HUES6 (cell line): Measurements from ENCODE around the gene TAF1B.

Source experiments
- H3K27ac ChIP-seq: 2 replicates; pipeline ENCODE4 v1.7.0; 2013; ENCODE audit warnings: low read depth, mild to moderate bottlenecking, low read length, inconsistent platforms
- H3K27me3 ChIP-seq: 2 replicates; pipeline ENCODE4 v1.6.1; 2013; ENCODE audit warnings: low read length; ENCODE audit not compliant: control insufficient read depth, insufficient read depth
- H3K36me3 ChIP-seq: 2 replicates; pipeline ENCODE4 v1.6.1; 2013; ENCODE audit warnings: low read length; ENCODE audit not compliant: control insufficient read depth, insufficient read depth
- H3K4me1 ChIP-seq: 2 replicates; pipeline ENCODE4 v1.6.1; 2013; ENCODE audit warnings: low read length; ENCODE audit not compliant: control insufficient read depth, insufficient read depth
- H3K4me3 ChIP-seq: 2 replicates; pipeline ENCODE4 v1.5.1; 2013; ENCODE audit warnings: low read depth, low read length
- H3K9ac ChIP-seq: one replicate; pipeline ENCODE4 v1.6.1; 2013; ENCODE audit warnings: mild to moderate bottlenecking, low read length
- H3K9me3 ChIP-seq: 2 replicates; pipeline ENCODE4 v1.6.1; 2013; ENCODE audit warnings: low read depth, low read length; ENCODE audit not compliant: control insufficient read depth, insufficient read depth

Gene TAF1B

DNA sequence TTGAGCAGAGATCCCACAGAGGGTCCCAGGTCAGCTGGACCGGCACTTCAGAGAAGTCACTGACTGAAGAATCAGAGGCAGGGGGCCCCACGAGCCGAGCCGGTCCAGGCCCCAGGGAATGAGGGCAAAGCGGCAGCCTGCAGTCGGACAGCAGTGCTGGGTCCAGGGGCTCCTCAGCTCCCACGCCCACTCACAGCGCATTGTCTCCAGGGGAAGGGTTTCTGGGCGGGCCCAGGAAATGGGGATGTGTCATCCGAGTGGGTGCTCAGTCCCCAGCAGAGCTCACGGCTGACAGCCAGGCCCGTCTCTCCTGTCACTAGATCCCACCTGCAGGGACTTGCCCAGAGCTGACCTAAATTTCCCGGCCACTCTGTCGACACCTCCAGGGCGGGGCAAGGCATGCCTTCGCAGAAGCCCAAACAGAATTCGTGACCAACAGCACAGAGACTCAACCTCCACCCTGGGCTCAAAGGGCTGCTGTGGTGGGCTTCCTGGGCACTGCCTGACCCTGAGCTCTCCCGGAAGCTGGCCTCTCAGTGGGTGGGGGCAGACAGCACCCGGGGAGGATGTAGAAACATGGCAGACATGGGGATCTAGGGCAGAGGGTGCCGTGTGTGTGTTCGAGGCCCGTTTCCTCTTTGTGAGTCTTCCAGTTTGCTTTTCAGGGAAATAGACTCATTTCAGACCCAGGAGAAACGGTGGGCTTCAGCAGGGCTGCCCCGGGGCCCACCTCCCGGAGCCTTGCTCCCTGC lies 42.1 kb upstream of the TAF1B start:
- H3K4me1 ChIP-seq, result peaks cover 18% of the 10 kb centered on the region; the same call in 1 of the 2 replicates
- no peak overlapping the region; the same call in 1 of the 2 replicates for H3K27ac ChIP-seq
- H3K27me3 ChIP-seq, result no peaks in the 10 kb centered on the region
- H3K36me3 ChIP-seq, result no peaks in the 10 kb centered on the region
- H3K9me3 ChIP-seq, result no peaks in the 10 kb centered on the region
- H3K4me3 ChIP-seq, result no peak overlapping the region
- peak overlapping the region; percentile 38 for H3K9ac ChIP-seq

DNA sequence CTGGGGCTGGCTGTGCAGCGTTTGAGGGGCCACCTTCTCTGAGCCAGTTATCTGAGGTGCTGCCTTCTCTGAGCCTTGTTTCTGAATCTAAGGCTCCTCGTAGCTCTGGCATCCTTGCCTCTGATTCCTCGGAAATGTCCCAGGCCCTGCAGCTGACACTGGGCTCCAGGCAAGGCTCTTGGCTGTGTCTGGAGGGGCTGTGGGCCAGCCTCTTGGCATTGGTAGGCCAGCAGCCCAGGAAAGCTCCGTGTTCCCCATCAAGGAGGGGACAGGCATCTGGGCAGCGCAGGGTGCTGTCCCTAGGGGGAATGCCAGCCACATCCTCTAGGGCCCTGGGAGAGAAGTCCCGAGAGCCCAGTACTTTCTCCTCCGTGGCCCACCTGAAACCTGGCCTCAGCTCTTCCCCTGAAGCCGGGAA lies 40.7 kb upstream of the TAF1B start:
- Histone ChIP-seq H3K9me3 (no peaks in the 10 kb centered on the region), H3K36me3 (no peaks in the 10 kb centered on the region), H3K27me3 (no peaks in the 10 kb centered on the region), H3K4me3 (no peak overlapping the region), H3K27ac (no peak overlapping the region), H3K9ac (no peak overlapping the region), H3K4me1 (peaks cover 15% of the 10 kb centered on the region; the same call in 1 of the 2 replicates)

DNA sequence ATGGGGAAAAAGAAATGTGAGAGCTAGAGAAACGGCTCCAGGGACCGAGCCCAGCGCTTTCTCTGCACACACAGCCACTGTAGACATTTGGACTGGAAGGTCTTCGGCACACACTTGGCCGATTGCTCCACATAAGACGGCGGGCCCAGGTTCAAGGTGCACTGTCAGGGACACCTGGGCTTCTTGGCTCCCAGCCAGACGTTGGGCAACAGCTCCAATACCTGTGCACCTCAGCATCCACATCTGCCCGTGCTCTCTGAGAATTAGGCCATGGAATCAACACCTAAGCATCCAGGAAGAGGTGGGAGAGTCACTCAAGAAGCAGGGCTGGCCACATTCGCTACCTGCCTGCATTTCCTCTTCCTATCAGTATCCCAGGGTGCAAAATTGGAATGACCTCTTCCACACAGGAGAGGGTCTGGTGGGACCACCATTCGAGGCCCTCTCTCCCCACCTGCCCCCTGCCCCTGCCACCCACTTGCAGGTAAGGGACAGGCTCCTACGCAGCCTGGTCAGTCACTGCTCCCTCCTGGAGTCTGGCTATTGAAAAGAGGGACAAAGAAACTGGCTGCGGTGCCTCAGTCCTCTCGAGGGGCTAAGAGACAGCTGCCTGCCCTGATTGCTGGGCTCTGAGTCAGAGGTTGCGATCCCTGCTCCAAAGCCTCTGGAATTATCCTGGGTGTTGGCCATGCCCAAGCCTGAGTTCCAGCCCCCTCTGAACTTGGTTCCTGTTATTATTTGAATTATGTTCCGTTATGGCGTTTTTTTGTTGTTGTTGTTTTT lies 40.1 kb upstream of the TAF1B start:
- no peak overlapping the region for H3K27ac ChIP-seq
- H3K9me3 ChIP-seq, result no peaks in the 10 kb centered on the region
- H3K4me1 ChIP-seq, result peaks cover 15% of the 10 kb centered on the region; the same call in 1 of the 2 replicates
- H3K27me3 ChIP-seq, result no peaks in the 10 kb centered on the region
- H3K9ac ChIP-seq, result no peak overlapping the region
- H3K36me3 ChIP-seq, result no peaks in the 10 kb centered on the region
- no peak overlapping the region for H3K4me3 ChIP-seq

DNA sequence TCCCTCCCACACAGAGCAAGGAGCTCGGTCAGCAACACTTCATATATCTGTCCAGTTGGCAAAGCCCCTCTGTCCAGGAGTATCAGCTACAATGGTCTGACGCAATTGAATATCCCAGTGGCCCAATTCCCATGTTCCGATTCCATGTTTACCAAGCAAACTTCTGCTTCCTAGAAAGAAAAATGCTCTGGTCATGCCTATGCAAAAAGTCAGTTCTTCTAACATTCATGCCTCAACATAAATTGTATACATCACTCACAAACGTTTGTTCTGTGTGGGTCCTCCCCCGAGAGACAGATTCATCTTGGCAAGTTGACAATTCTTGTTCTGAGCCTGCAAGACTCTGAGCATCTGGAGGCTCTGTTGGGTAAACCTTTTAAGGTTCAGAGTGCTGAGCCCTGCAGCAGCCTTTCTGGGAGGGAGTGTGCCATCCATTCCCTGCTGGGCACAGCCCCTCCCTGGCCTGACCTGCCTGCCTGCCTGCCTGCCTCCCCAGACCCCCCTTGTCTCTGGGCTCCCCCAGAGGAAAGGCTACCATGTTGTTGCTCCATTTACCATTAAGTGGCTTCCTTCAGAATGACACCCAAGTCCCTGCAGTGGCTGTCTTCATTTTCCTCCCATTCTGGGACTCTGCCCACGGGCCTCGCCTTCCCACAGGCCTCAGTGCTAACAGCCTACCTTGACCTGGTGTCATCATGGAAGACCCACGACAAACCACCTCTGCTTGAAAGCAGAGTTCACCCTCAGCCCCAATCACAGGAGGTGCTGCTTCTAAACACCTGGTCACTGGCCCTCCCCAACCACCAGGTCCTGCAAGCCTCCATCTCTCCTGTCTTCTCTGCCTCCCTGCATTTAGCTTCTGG lies 37.6 kb upstream of the TAF1B start:
- Histone ChIP-seq H3K4me1 (peaks cover 12% of the 10 kb centered on the region; the same call in 1 of the 2 replicates), H3K27me3 (no peaks in the 10 kb centered on the region), H3K36me3 (no peaks in the 10 kb centered on the region), H3K9me3 (no peaks in the 10 kb centered on the region), H3K4me3 (no peak overlapping the region), H3K27ac (no peak overlapping the region), H3K9ac (no peak overlapping the region)

DNA sequence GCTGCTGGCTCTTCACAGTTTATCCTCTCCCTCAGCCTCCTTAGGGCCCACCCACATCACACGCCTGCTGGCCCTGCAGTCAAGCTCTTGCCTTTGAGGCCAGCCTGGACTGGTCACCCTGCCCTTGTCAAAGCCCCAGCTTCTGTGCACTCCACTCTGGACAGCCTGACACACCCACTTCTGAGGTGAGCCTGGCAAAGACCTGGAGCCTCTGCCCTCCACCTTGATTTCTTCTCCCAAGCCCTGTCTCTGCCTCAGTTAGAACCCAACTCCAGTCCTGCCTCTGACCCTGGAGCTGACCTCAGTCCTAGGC lies 37.0 kb upstream of the TAF1B start:
- Histone ChIP-seq H3K36me3 (no peaks in the 10 kb centered on the region), H3K9me3 (no peaks in the 10 kb centered on the region), H3K27me3 (no peaks in the 10 kb centered on the region), H3K27ac (no peak overlapping the region), H3K4me1 (peaks cover 8% of the 10 kb centered on the region; the same call in 1 of the 2 replicates), H3K9ac (no peak overlapping the region), H3K4me3 (no peak overlapping the region)

DNA sequence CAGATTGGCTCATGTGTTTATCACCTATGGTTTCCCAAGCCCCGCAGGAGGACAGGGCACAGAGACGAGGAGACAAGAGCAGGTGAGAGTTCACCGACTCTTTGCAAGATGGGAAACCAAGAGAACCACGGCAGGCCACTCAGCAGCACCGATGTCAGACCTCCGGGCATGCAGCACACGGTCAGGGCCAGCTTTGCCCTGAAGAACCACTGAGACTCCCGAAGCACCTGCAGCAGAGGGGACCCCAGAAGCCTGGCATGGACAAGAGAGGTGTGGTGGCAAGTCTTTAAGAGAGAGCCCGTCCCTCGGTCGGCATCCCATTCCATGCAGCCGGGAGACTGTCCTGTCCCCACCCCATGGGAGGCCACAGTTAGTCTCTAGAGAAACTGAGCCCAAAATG lies 36.6 kb upstream of the TAF1B start:
- Histone ChIP-seq H3K36me3 (no peaks in the 10 kb centered on the region), H3K27me3 (no peaks in the 10 kb centered on the region), H3K27ac (no peak overlapping the region), H3K9me3 (no peaks in the 10 kb centered on the region), H3K4me1 (peaks cover 4% of the 10 kb centered on the region; the same call in 1 of the 2 replicates), H3K4me3 (no peak overlapping the region), H3K9ac (no peak overlapping the region)

DNA sequence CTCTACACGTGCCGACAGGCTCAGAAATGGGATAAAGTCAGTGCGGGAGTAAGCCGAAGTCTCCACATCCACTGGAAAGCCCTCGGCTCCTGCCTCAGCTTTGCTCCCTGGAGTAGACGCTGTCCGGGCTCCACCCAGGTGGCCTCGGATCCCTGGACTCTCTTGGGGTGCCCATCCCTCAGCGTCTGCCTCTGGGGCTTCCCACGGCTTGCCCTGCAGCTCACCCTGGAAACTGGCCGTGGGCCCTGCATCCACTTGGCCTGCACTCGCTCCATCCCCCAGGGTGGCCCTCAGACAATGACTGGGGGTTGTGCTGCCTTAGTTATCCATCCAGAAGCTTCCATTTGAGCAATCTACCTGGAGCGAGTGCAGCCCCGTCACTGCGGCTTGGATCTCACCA lies 36.2 kb upstream of the TAF1B start:
- H3K9me3 ChIP-seq, result no peaks in the 10 kb centered on the region
- no peak overlapping the region for H3K9ac ChIP-seq
- no peaks in the 10 kb centered on the region for H3K27me3 ChIP-seq
- H3K4me3 ChIP-seq, result no peak overlapping the region
- H3K4me1 ChIP-seq, result no peaks in the 10 kb centered on the region; the same call in 1 of the 2 replicates
- no peaks in the 10 kb centered on the region for H3K36me3 ChIP-seq
- no peak overlapping the region for H3K27ac ChIP-seq

DNA sequence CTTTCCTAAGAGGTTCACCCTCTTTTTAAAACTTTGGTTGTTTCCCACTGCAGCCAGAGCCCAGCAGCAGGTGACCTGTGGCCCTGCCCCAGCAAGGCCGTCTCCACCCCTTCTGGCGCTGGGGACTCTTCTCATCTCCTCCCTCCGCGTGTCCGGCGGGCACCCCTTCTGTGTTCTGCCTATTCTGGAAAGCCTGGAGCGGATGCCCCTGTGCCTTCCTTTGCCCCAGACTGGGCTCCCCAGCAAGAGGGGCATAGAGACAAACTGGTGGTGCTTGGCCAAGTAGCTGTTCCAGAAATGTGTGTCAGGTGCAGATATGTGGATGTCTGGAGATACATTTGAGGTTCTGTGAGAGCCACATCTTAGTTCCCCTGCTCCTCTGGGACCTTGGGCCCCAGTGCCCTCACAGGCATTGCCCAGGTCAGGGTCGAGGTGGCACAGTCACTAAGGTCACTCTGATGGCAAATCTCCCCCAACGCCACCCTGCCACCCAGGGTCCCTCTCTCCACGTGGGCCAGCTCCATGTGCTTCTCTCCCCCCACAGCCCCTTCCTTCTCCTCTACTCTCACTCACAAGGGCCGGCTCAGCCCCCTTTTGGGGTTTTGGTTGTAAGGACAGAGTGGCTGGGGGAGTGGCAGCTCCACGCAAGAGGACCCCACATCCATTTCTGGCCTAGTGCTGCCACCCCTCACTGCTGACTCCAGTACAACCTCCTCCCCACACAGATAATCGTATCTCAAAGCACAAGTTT lies 35.5 kb upstream of the TAF1B start:
- no peak overlapping the region for H3K4me3 ChIP-seq
- H3K36me3 ChIP-seq, result no peaks in the 10 kb centered on the region
- no peak overlapping the region for H3K9ac ChIP-seq
- H3K27ac ChIP-seq, result no peak overlapping the region
- H3K27me3 ChIP-seq, result no peaks in the 10 kb centered on the region
- H3K4me1 ChIP-seq, result no peaks in the 10 kb centered on the region
- no peaks in the 10 kb centered on the region for H3K9me3 ChIP-seq

DNA sequence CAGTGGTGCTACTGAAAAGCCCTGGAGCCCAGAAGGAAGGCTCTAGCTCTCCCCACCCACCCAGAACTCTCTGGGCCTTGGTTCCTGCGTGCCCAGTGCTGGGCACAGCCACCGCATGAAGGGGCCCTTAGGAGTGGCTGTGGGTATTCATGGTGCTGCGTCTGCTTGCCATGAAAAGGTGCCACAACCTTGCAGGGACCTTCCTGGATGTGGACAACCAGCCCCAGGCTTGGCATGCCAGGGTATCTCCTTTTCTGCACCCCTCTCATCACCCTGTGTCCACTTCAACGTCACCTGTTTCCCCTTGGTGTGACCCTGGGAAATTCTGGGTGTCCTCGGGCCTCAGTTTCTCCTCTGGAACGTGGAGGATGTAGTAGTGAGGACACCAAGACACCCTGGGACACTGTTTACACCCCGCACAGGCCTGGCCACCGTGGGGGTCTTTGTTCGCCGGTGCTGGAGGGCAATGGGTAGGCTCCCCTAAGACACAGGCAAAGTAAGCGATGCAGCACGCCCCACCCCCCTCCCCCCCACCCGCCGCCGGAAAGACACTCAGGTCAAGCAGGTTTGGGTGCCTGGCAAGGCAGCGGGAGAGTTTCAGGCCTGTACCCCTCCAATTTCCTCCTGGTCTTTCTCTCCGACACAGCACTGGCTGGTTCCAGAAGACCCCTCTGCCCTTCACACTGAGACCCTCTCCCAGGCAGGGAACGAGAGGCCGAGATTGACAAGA lies 34.8 kb upstream of the TAF1B start:
- H3K9ac ChIP-seq, result no peak overlapping the region
- no peaks in the 10 kb centered on the region for H3K4me1 ChIP-seq
- no peaks in the 10 kb centered on the region for H3K9me3 ChIP-seq
- no peak overlapping the region for H3K4me3 ChIP-seq
- no peaks in the 10 kb centered on the region for H3K27me3 ChIP-seq
- no peak overlapping the region for H3K27ac ChIP-seq
- H3K36me3 ChIP-seq, result no peaks in the 10 kb centered on the region

DNA sequence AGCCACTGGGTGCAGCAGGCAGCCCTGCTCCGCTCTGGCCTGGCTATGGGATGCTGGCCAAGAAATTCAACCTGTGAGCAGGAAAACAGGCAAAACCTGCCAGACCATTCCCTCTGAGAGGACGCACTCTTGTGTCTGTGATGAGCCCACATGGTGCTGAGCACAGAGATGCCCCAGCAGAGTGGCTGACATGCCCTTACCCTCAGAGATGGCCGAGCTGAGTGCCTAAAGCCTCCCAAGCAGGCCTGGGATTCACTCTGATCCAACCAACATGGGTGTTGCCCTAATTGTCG lies 34.3 kb upstream of the TAF1B start:
- H3K4me3 ChIP-seq, result no peak overlapping the region
- no peaks in the 10 kb centered on the region for H3K27me3 ChIP-seq
- H3K9me3 ChIP-seq, result no peaks in the 10 kb centered on the region
- no peaks in the 10 kb centered on the region for H3K36me3 ChIP-seq
- peaks cover 1% of the 10 kb centered on the region; the same call in 1 of the 2 replicates for H3K4me1 ChIP-seq
- no peak overlapping the region for H3K27ac ChIP-seq
- H3K9ac ChIP-seq, result no peak overlapping the region
